GM18861 (cell line): ENCODE results near the gene TAX1BP1.

Experiments used
- ATAC-seq: cut with Tn5 transposase; IDR thresholded peaks from one replicate; pipeline ENCODE4 v1.9.1; 2021; ENCODE audit not compliant: unreplicated experiment

Gene TAX1BP1

GRCh38 chr7:27777662-27778061, 37.7 kb downstream of the TAX1BP1 start:
- ATAC-seq, result no peak

GRCh38 chr7:27779873-27780272, 39.9 kb downstream of the TAX1BP1 start:
- no peak for ATAC-seq

DNA sequence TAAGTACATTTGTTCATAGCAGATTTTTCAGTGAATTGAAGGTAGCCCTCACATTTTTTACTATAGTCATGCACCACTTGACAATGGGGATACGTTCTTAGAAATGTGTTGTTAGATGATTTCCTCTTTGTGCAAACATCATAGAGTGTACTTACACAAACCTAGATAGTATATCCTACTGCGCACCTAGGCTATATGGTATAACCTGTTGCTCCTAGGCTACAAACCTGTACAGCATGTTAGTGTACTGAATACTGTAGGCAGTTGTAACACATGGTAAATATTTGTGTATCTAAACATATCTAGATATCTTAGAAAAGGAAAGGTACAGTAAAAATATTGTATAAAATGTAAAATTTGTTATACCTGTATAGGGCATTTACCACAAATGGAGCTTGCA, 41.2 kb downstream of the TAX1BP1 start:
- no peak for ATAC-seq

DNA sequence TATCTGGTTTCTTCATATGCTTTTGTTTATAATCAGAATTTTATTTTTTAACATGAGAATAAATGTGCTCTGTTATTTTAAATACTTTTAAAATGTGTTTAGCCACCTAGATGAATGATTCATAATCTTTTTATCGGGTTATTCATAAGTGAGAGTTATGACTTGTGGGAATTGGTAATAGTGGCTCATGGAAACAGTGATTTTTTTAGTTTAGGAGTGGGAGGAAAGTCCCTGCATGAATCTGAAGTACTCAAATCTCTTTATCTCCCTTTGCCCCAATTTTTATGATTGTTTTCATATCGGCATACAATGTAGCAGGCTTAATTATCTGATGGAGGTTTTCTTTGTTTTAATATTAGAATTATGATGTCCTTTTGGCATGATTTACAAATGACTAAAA, 42.9 kb downstream of the TAX1BP1 start:
- no peak for ATAC-seq

- no peak for ATAC-seq
Measured at GRCh38 chr7:27784399-27785053, 44.6 kb downstream of the TAX1BP1 start.

DNA sequence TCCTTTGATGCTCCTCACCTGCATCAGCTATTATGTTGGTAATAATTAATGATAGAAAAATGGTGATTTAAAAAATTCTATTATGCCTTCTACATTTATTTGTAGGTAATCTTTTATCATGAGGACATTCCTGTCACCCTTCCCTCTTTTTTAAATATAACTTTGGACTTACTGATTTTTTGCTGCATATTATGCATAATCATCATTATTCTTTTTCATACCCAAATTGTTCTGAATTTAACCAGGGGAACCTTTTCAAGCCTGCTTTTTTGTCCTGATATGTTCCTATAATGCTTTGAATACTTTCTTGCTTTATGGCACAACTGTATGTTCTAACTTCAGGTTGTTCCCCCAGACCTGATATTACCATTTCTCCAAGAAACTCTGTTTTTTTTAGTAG, 48.5 kb downstream of the TAX1BP1 start:
- ATAC-seq, result no peak

DNA sequence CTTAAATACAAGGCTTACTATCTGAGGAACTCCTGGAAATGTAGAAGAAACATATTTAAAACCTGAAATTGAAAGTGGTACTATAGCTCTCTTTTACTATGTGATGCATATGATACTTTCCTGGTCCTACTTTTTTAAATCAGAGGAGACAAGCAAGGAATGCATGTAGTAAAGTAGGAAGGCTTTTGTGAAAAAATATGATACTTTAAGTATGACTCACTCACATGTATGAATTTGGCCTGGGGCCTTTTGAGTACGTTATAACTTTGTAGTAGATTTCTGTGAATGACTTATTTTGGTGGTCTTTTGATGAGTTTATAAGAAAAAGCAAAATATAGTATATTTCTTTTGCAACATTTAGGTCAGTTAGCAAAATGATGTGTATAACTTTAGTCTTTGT, 53.8 kb downstream of the TAX1BP1 start:
- no peak for ATAC-seq

- no peak for ATAC-seq
Measured at GRCh38 chr7:27795977-27796376, 56.0 kb downstream of the TAX1BP1 start.

- no peak for ATAC-seq
Measured at GRCh38 chr7:27799212-27799611, 59.2 kb downstream of the TAX1BP1 start.

DNA sequence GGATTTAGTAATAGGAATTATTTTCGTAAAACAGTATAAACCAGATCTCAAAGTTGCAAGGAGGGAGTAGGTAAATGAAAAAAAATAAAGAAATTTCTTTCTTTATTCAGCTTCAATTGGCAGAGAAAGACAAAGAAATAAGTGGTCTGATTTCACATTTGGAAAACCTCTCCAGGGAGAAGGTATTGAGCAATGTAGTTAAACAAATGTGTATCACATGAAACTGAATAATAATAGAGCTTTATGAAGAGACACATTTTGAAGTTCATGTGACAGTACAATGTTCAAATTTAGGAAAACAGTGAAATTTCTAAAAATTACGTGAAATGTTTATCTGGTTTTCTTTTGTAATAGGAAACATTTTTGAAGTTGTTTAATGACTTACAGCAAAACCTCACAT, 63.0 kb downstream of the TAX1BP1 start:
- no peak for ATAC-seq

GRCh38 chr7:27804139-27804538, 64.2 kb downstream of the TAX1BP1 start:
- ATAC-seq, result no peak

- no peak for ATAC-seq
Measured at GRCh38 chr7:27808626-27809025, 68.7 kb downstream of the TAX1BP1 start.

- no peak for ATAC-seq
Measured at GRCh38 chr7:27810186-27810585, 70.2 kb downstream of the TAX1BP1 start.

DNA sequence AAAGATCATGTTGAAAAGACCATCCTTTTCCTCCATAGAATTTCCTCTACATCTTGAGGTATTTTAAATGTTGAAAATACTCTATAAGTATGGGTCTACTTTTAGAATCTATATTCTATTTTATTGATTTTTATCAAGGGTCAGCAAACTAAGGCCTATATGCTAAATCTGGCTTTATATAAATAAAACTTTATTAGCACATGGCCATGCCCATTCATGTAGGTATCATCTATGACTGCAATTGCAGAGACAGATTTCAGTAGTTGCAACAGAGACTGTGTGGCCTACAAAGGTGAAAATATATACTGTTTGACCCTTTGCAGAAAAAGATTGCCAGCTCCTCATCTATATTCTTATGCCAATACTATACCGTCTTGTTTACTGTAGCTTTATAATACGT, 72.7 kb downstream of the TAX1BP1 start:
- no peak for ATAC-seq

- ATAC-seq, result no peak
Measured at GRCh38 chr7:27822245-27822644, 82.3 kb downstream of the TAX1BP1 start.

DNA sequence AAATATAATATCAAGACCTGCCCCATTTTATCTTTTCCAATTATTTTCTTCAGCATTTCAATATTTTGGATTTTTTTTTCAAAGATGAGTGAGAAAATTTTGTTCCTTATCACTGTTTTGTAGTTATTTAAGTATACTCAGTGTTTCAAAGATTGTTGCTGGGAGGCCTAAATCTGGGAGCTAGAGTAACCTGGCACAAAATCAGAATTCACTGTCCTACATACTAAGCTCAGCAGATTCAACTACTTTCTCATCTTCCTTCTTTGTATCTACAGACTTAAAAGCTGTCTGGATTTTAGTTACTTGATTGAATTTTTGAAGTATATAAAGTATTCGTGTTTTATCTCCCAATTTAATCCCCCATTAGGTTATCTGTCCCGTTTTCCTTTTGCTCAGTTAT, 85.9 kb downstream of the TAX1BP1 start:
- no peak for ATAC-seq

GRCh38 chr7:27826357-27826756, 86.4 kb downstream of the TAX1BP1 start:
- no peak for ATAC-seq

DNA sequence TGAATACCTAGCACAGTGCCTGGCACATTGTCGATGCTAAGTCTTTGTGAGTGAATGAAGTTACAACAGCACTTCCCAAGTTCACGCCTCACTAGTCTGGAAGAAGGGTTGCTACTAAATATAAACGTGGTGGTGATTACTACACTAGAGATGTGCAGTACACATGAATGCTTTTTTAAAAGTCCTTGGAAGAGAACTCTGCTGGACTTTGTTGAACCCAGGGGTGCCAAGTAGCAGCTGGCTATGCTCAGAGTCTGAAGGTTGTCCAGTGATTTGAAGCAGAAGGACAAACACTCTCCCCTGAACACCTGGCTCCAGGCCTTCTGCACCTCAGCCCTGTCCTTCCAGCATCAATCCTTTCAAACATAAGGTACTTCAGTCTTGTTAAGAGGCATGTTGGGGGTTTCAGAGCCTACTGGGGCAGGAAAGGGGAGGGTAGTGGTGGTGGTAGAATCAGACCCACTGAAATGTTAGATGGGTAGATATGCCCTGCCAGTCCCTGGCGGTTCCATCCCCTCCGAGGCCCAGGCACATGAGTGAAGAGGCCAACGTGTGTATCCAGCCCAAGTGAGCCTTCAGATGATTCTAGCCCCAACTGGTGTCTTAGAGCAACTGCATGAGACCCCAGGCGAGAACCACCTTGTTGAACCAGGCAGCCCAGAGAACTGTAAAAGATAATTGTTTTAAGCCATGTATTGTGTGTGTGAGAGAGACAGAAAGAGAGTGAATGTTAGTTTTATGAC, 94.4 kb downstream of the TAX1BP1 start:
- ATAC-seq, result no peak

DNA sequence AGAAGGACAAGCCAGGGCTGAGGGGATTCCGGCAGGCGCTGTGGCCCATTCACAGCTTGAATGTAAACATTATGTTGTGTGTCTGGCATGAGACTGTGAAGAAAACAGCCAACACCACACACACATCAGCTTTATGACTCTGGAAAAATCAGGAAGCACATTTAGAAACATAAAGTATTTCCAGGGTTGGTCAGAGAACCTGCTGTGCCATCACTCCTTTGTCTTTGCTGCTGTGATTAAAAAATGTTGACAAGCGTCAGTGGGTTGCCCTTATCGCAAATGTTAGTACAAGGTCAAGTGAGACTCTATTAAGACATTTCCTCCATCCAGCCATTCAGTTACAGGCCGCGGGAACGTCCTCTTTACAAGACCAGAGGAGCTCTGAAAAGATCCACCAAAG, 95.4 kb downstream of the TAX1BP1 start:
- ATAC-seq, result no peak

GRCh38 chr7:27836536-27836935, 96.6 kb downstream of the TAX1BP1 start:
- no peak for ATAC-seq

DNA sequence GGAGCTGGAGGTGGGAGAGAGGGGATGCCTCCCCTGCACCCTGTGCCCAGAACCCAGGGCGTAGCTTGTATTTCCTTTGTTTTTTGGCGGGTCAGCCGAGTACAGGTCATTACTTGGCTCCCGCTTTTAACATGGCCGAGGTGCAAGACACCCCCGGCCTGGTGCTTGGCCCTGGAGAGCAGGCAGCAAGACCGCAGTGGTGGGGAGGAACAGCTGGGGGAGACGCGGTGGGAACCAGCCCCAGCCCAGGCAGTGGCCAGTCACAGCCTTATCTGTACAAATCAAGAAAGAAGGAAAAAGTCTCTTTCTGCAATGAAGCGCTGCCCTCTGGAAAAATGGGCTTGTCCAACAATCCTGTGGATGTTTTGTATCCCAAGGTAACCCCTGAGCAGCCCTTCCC, 99.1 kb downstream of the TAX1BP1 start:
- ATAC-seq, result no peak

GRCh38 chr7:27840313-27840712, 100.4 kb downstream of the TAX1BP1 start:
- ATAC-seq, result no peak
